Neural cell (in vitro differentiated cells): ENCODE results near the gene UBE2K.

Experiments used
- CTCF ChIP-seq: fragments of 450-650 bp; IDR thresholded peaks from 2 replicates; pipeline ENCODE4 v1.5.1; 2014; ENCODE audit warnings: antibody characterized with exemption, mild to moderate bottlenecking, moderate library complexity; ENCODE audit not compliant: poor library complexity, severe bottlenecking
- EP300 ChIP-seq: fragments of 450-650 bp; conservative IDR thresholded peaks from 2 replicates; pipeline ENCODE4 v1.6.1; 2014; ENCODE audit warnings: antibody characterized with exemption, mild to moderate bottlenecking, moderate library complexity; ENCODE audit not compliant: poor library complexity, severe bottlenecking
- POLR2AphosphoS5 ChIP-seq: IDR thresholded peaks from 2 replicates; pipeline ENCODE4 v1.6.1; 2012
- RAD21 ChIP-seq: fragments of 450-650 bp; conservative IDR thresholded peaks from 2 replicates; pipeline ENCODE4 v1.6.1; 2014; ENCODE audit warnings: antibody characterized with exemption, mild to moderate bottlenecking, moderate library complexity

GRCh38 chr4:39792128-39792527, 94.2 kb downstream of the UBE2K start:
- TF ChIP-seq CTCF: no peak
- TF ChIP-seq RAD21: no peak
- no peak for TF ChIP-seq POLR2AphosphoS5
- TF ChIP-seq EP300: no peak
